HL-60 (cell line): ENCODE measurements around the gene GRIK2.

ENCODE experiments used
- CTCF ChIP-seq: IDR thresholded peaks from one replicate; pipeline ENCODE4 v1.5.1; 2011; ENCODE audit warnings: low read length, control low read depth, inconsistent platforms; ENCODE audit not compliant: insufficient read depth
- GABPA ChIP-seq: IDR thresholded peaks from 2 replicates; pipeline ENCODE4 v1.6.1; 2012; ENCODE audit warnings: low read depth
- POLR2AphosphoS5 ChIP-seq: IDR thresholded peaks from 2 replicates; pipeline ENCODE4 v1.6.1; 2012; ENCODE audit warnings: low read depth
- SPI1 ChIP-seq: IDR thresholded peaks from 2 replicates; pipeline ENCODE4 v1.6.1; 2012; ENCODE audit warnings: low read depth, mild to moderate bottlenecking, borderline replicate concordance
- TF ChIP-seq, protein P1 (sequence below): IDR thresholded peaks from 2 replicates; pipeline ENCODE4 v1.6.1; 2012; ENCODE audit warnings: low read depth; ENCODE audit not compliant: insufficient replicate concordance

DNA sequence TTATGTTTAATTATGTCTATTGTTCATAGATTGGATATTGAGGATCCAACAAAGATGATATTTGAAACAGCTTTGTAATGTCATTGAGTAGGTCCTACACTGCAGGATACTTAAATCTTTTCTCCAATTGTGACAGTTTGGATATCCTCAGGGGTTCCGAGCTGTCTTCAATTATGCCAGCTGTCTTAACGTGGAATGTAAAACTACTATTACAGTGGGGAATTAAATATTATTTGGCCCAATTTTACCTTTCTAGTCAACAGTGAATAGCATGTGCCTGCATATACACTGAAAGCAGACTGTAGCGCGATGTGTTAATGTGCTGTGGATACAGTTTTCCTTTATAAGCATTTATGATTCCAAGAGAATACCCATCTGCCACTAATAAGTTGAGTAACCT lies 156.9 kb downstream of the GRIK2 start:
- TF ChIP-seq CTCF (no peak), SPI1 (no peak), POLR2AphosphoS5 (no peak), GABPA (no peak)
- TF ChIP-seq, protein P1, sequence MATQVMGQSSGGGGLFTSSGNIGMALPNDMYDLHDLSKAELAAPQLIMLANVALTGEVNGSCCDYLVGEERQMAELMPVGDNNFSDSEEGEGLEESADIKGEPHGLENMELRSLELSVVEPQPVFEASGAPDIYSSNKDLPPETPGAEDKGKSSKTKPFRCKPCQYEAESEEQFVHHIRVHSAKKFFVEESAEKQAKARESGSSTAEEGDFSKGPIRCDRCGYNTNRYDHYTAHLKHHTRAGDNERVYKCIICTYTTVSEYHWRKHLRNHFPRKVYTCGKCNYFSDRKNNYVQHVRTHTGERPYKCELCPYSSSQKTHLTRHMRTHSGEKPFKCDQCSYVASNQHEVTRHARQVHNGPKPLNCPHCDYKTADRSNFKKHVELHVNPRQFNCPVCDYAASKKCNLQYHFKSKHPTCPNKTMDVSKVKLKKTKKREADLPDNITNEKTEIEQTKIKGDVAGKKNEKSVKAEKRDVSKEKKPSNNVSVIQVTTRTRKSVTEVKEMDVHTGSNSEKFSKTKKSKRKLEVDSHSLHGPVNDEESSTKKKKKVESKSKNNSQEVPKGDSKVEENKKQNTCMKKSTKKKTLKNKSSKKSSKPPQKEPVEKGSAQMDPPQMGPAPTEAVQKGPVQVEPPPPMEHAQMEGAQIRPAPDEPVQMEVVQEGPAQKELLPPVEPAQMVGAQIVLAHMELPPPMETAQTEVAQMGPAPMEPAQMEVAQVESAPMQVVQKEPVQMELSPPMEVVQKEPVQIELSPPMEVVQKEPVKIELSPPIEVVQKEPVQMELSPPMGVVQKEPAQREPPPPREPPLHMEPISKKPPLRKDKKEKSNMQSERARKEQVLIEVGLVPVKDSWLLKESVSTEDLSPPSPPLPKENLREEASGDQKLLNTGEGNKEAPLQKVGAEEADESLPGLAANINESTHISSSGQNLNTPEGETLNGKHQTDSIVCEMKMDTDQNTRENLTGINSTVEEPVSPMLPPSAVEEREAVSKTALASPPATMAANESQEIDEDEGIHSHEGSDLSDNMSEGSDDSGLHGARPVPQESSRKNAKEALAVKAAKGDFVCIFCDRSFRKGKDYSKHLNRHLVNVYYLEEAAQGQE, result no peak
